ENCODE data around the gene MRPL40.

MRPL40 gene

GRCh38 chr22:19432133-19432851 is at the start of gene MRPL40:
MRPL40 (plus strand) TSS chr22:19432545; CDS start chr22:19432555, 10 bp downstream.
- DNase-seq (ENCODE audit: low spot score), result peak; percentile 90

GRCh38 chr22:19383292-19383691 is 49.1 kb upstream of the MRPL40 start:
- no peak for DNase-seq (ENCODE audit: low spot score)

- no peak for DNase-seq (ENCODE audit: low spot score)
These were observed 47.0 kb upstream of the MRPL40 start for GRCh38 chr22:19385221-19385906.

GRCh38 chr22:19386248-19386647 is 46.1 kb upstream of the MRPL40 start:
- no peak for DNase-seq (ENCODE audit: low spot score)

GRCh38 chr22:19387038-19387437 is 45.3 kb upstream of the MRPL40 start:
- no peak for DNase-seq (ENCODE audit: low spot score)

- no peak for DNase-seq (ENCODE audit: low spot score)
These were observed 44.8 kb upstream of the MRPL40 start for GRCh38 chr22:19387575-19387974.

GRCh38 chr22:19393704-19394103 is 38.6 kb upstream of the MRPL40 start:
- DNase-seq (ENCODE audit: low spot score), result no peak

GRCh38 chr22:19394274-19395050 is 37.9 kb upstream of the MRPL40 start:
- no peak for DNase-seq (ENCODE audit: low spot score)

GRCh38 chr22:19395276-19395675 is 37.1 kb upstream of the MRPL40 start:
- DNase-seq (ENCODE audit: low spot score), result no peak

GRCh38 chr22:19396561-19396933 is 35.8 kb upstream of the MRPL40 start:
- no peak for DNase-seq (ENCODE audit: low spot score)

GRCh38 chr22:19396934-19397733 is 35.2 kb upstream of the MRPL40 start:
- DNase-seq (ENCODE audit: low spot score), result no peak

GRCh38 chr22:19397734-19398104 is 34.6 kb upstream of the MRPL40 start:
- DNase-seq (ENCODE audit: low spot score), result no peak

- DNase-seq (ENCODE audit: low spot score), result no peak
These were observed 34.1 kb upstream of the MRPL40 start for GRCh38 chr22:19398206-19398605.

GRCh38 chr22:19398652-19399051 is 33.7 kb upstream of the MRPL40 start:
- DNase-seq (ENCODE audit: low spot score), result no peak

GRCh38 chr22:19400881-19401280 is 31.5 kb upstream of the MRPL40 start:
- no peak for DNase-seq (ENCODE audit: low spot score)

- DNase-seq (ENCODE audit: low spot score), result no peak
These were observed 30.9 kb upstream of the MRPL40 start for GRCh38 chr22:19401483-19401882.

GRCh38 chr22:19402642-19403191 is 29.6 kb upstream of the MRPL40 start:
- no peak for DNase-seq (ENCODE audit: low spot score)

- DNase-seq (ENCODE audit: low spot score), result no peak
These were observed 27.7 kb upstream of the MRPL40 start for GRCh38 chr22:19404676-19405075.

- no peak for DNase-seq (ENCODE audit: low spot score)
These were observed 27.2 kb upstream of the MRPL40 start for GRCh38 chr22:19405133-19405532.

- no peak for DNase-seq (ENCODE audit: low spot score)
These were observed 26.7 kb upstream of the MRPL40 start for GRCh38 chr22:19405652-19406051.

- DNase-seq (ENCODE audit: low spot score), result no peak
These were observed 26.0 kb upstream of the MRPL40 start for GRCh38 chr22:19406281-19406811.

GRCh38 chr22:19406846-19407245 is 25.5 kb upstream of the MRPL40 start:
- no peak for DNase-seq (ENCODE audit: low spot score)

Measured in iPS-NIHi11 (cell line).